Umbilical cord (tissue), 2 donors: ENCODE results near the gene COPB2. TPM values are rescaled to one million over a fixed set of nuclear protein-coding genes. Genes with fewer than 3 reads are reported as not detected.

Source experiments
- DNase-seq: peaks from one replicate; pipeline ENCODE4 v3.0.0-alpha.2; 2015; ENCODE audit warnings: low spot score
- total RNA-seq: library from RNA; depleted of rRNA; stranded (reverse); fragments of >200 nt; gene quantifications from one replicate; pipeline ENCODE4 v1.2.3, GENCODE V29; 2014; ENCODE audit warnings: low replicate concordance; ENCODE audit not compliant: insufficient read depth

Gene COPB2
- total RNA-seq, 1 donor from 2014 or later, result 115 TPM

- no peak for DNase-seq
Measured at GRCh38 chr3:139307601-139308555, 81.6 kb downstream of the COPB2 start.

Other genes starting within 250 kb of the COPB2 start
- gene MRPS22, start 45.6 kb downstream of the COPB2 start, total RNA-seq, result 57.8 TPM
- not detected for gene RBP2, start 86.9 kb upstream of the COPB2 start, total RNA-seq
- gene RBP1, start 150.1 kb upstream of the COPB2 start, total RNA-seq, result 47.2 TPM